ENCODE results near the gene CCDC149. TPM values are rescaled to one million over a fixed set of nuclear protein-coding genes. Genes with fewer than 3 reads are reported as not detected.

Gene CCDC149
- total RNA-seq, 1 donor from 2014 or later = not detected

GRCh38 chr4:24799544-24800324, 113.1 kb downstream of the CCDC149 start:
- Mint-ChIP-seq H3K4me3 (ENCODE audit: low read depth) (no peak overlapping the region), H3K27me3 (ENCODE audit: low read depth) (peaks cover 28% of the 10 kb centered on the region), H3K4me1 (ENCODE audit: low read depth) (no peaks in the 10 kb centered on the region), H3K27ac (no peak overlapping the region), H3K36me3 (ENCODE audit: low read depth) (no peaks in the 10 kb centered on the region), H3K9me3 (no peaks in the 10 kb centered on the region)
- intact Hi-C loops (cut with micrococcal nuclease) = no loop called here
- no peak for DNase-seq (ENCODE audit: low spot score)

- Mint-ChIP-seq H3K27me3 (ENCODE audit: low read depth) (peaks cover 28% of the 10 kb centered on the region), H3K4me3 (ENCODE audit: low read depth) (no peak overlapping the region), H3K27ac (no peak overlapping the region), H3K9me3 (no peaks in the 10 kb centered on the region), H3K4me1 (ENCODE audit: low read depth) (no peaks in the 10 kb centered on the region), H3K36me3 (ENCODE audit: low read depth) (no peaks in the 10 kb centered on the region)
- intact Hi-C loops (cut with micrococcal nuclease) = no loop called here
- no peak for DNase-seq (ENCODE audit: low spot score)
These were observed 113.7 kb downstream of the CCDC149 start for GRCh38 chr4:24799196-24799543.

DNA sequence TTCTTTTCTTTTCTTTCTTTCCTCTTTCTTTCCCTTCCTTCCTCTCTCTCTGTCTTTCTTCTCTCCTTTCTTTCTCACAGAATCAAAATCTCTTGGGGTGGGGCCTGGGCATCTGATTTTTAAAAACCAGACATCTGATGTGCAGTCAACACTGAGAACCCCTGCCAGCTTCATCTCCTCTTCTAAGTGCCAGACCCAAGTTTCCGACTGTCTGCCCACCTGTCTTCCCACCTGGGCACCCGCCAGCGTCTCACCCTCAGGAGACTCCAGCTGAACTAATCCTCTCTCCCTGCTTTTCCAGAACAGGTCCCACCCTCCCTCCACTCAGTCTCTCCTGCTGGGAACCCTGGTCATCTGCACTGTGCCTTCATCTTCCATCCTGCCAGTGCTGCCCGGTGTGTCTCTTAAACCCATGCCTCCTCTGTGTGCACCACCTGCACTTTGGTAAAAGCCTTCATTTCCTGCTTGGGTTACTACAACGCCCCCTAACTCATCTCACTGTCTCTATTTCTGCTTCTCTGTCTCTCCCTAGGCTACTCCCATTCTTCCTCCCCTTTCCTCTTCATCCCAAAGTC, 114.7 kb downstream of the CCDC149 start:
- Mint-ChIP-seq H3K27ac (no peak overlapping the region), H3K9me3 (no peaks in the 10 kb centered on the region), H3K4me3 (ENCODE audit: low read depth) (no peak overlapping the region), H3K27me3 (ENCODE audit: low read depth) (peaks cover 26% of the 10 kb centered on the region), H3K4me1 (ENCODE audit: low read depth) (no peaks in the 10 kb centered on the region), H3K36me3 (ENCODE audit: low read depth) (no peaks in the 10 kb centered on the region)
- DNase-seq (ENCODE audit: low spot score) = no peak
- intact Hi-C loops (cut with micrococcal nuclease) = no loop called here

GRCh38 chr4:24796620-24797019, 116.2 kb downstream of the CCDC149 start:
- DNase-seq (ENCODE audit: low spot score) = no peak
- Mint-ChIP-seq H3K9me3 (no peaks in the 10 kb centered on the region), H3K27me3 (ENCODE audit: low read depth) (peaks cover 22% of the 10 kb centered on the region), H3K4me3 (ENCODE audit: low read depth) (no peak overlapping the region), H3K27ac (no peak overlapping the region), H3K4me1 (ENCODE audit: low read depth) (no peaks in the 10 kb centered on the region), H3K36me3 (ENCODE audit: low read depth) (no peaks in the 10 kb centered on the region)
- intact Hi-C loops (cut with micrococcal nuclease) = no loop called here

- Mint-ChIP-seq H3K4me1 (ENCODE audit: low read depth) (no peaks in the 10 kb centered on the region), H3K9me3 (no peaks in the 10 kb centered on the region), H3K27ac (no peak overlapping the region), H3K4me3 (ENCODE audit: low read depth) (no peak overlapping the region), H3K36me3 (ENCODE audit: low read depth) (no peaks in the 10 kb centered on the region), H3K27me3 (ENCODE audit: low read depth) (peaks cover 16% of the 10 kb centered on the region)
- intact Hi-C loops (cut with micrococcal nuclease) = no loop called here
- no peak for DNase-seq (ENCODE audit: low spot score)
These were observed 117.0 kb downstream of the CCDC149 start for GRCh38 chr4:24795666-24796381.

DNA sequence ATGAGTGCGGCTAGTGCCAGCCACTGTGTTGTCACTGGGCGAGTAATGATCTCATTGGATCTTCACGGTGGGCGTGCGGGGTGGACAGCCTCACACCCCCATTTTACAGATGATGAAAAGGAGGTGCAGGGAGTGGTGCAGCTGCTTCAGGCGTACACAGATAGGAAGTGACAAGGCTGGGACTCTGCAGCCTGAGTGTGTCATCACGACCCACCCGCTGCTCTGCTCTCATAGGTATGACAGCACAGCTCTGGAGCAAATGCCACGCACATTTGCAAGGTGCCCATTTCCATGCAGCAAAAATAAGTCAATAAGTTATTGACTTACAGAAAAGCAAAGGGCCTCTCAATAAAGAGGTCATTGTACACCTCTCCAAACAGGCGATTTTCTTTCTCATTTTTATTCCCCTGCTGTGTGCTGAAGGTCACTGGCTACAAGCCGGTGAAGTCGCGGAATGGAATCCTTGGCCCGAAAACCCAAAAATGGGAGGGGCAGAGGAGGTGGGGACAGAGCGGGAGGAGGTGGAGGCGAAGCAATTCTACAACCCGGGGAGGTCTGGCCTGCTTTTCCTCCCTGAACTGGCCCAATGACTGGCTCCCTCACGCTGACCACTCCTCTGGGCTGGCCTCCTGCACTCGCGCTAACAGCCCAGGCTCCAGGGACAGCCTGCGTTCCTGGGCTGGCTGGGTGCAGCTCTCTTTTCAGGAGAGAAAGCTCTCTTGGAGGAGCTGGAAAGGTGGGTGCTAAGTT, 117.8 kb downstream of the CCDC149 start, which contains the start of gene SOD3:
SOD3 (plus strand) TSS at position 658 of the 750 bp plus-strand sequence. CDS start 3,949 bp downstream, outside the sequence.
- intact Hi-C loops (cut with micrococcal nuclease) = no loop called here
- Mint-ChIP-seq H3K4me3 (ENCODE audit: low read depth) (no peak within 1 kb of the TSS), H3K36me3 (ENCODE audit: low read depth) (no peaks in the 10 kb centered on the region)

GRCh38 chr4:24794480-24794879, 118.4 kb downstream of the CCDC149 start:
- Mint-ChIP-seq H3K27ac (no peak overlapping the region), H3K4me1 (ENCODE audit: low read depth) (no peaks in the 10 kb centered on the region), H3K27me3 (ENCODE audit: low read depth) (peaks cover 10% of the 10 kb centered on the region), H3K9me3 (no peaks in the 10 kb centered on the region), H3K4me3 (ENCODE audit: low read depth) (no peak overlapping the region), H3K36me3 (ENCODE audit: low read depth) (no peaks in the 10 kb centered on the region)
- no peak for DNase-seq (ENCODE audit: low spot score)
- intact Hi-C loops (cut with micrococcal nuclease) = no loop called here

More for the DNA sequence above, 117.8 kb downstream of the CCDC149 start, which contains the start of gene SOD3:
- Mint-ChIP-seq H3K4me1 (ENCODE audit: low read depth) (no peaks in the 10 kb centered on the region), H3K27me3 (ENCODE audit: low read depth) (peaks cover 10% of the 10 kb centered on the region), H3K27ac (no peak within 1 kb of the TSS), H3K9me3 (no peaks in the 10 kb centered on the region)
- no peak for DNase-seq (ENCODE audit: low spot score)

- no peak for DNase-seq (ENCODE audit: low spot score)
- intact Hi-C loops (cut with micrococcal nuclease) = no loop called here
- Mint-ChIP-seq H3K4me1 (ENCODE audit: low read depth) (no peaks in the 10 kb centered on the region), H3K27ac (no peak overlapping the region), H3K27me3 (ENCODE audit: low read depth) (peaks cover 9% of the 10 kb centered on the region), H3K4me3 (ENCODE audit: low read depth) (no peak overlapping the region), H3K9me3 (no peaks in the 10 kb centered on the region), H3K36me3 (ENCODE audit: low read depth) (no peaks in the 10 kb centered on the region)
These were observed 118.8 kb downstream of the CCDC149 start for GRCh38 chr4:24794051-24794450.

DNA sequence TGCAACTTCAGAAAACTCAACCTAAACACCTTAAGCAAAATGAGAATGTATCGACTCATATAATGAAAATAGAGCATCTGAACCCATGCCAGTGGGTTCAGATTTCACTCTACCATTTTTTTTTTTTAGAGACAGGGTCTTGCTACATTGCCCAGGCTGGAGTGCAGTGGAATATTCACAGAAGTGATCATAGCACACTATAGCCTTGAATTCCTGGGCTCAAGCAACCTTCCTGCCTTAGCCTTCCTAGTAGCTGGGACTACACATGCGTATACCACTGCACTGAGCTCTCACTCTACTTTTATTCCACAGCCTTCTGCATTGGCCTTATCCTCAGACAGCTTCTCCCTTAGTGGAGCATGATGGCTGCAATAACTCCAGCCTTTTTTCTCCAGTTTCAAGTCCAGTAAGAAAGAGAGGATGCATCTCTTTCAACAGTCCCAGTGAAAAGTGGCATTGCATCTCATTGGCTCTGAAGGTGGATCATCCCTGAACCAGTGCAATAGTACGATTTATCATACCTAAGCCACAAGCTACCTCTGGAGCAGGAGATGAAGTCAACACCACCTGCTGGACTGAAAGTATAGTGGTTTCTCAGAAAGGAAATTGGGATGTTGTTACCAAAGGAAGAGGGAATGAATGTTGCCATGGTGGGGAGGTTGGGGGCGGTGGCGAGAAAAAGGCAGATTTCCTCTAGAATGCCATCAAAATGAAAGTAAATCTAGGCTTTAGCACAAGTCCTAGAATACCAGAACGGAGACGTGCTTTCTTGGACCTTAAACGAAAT, 119.4 kb downstream of the CCDC149 start:
- no peaks in the 10 kb centered on the region for H3K4me1 Mint-ChIP-seq (ENCODE audit: low read depth)
- peaks cover under 1% of the 10 kb centered on the region for H3K9me3 Mint-ChIP-seq
- H3K27ac Mint-ChIP-seq = no peak overlapping the region
- H3K36me3 Mint-ChIP-seq (ENCODE audit: low read depth) = no peaks in the 10 kb centered on the region
- intact Hi-C loops (cut with micrococcal nuclease) = no loop called here
- peaks cover 2% of the 10 kb centered on the region for H3K27me3 Mint-ChIP-seq (ENCODE audit: low read depth)
- H3K4me3 Mint-ChIP-seq (ENCODE audit: low read depth) = no peak overlapping the region
- no peak for DNase-seq (ENCODE audit: low spot score)

- no peak for DNase-seq (ENCODE audit: low spot score)
- intact Hi-C loops (cut with micrococcal nuclease) = no loop called here
- no peak overlapping the region for H3K4me3 Mint-ChIP-seq (ENCODE audit: low read depth)
- H3K27ac Mint-ChIP-seq = no peak overlapping the region
- H3K36me3 Mint-ChIP-seq (ENCODE audit: low read depth) = no peaks in the 10 kb centered on the region
- no peaks in the 10 kb centered on the region for H3K4me1 Mint-ChIP-seq (ENCODE audit: low read depth)
- H3K9me3 Mint-ChIP-seq = peaks cover 5% of the 10 kb centered on the region
- no peaks in the 10 kb centered on the region for H3K27me3 Mint-ChIP-seq (ENCODE audit: low read depth)
These were observed 120.3 kb downstream of the CCDC149 start for GRCh38 chr4:24792552-24792951.

- Mint-ChIP-seq H3K4me1 (ENCODE audit: low read depth) (no peaks in the 10 kb centered on the region), H3K4me3 (ENCODE audit: low read depth) (no peak overlapping the region), H3K27me3 (ENCODE audit: low read depth) (no peaks in the 10 kb centered on the region), H3K36me3 (ENCODE audit: low read depth) (no peaks in the 10 kb centered on the region), H3K9me3 (peaks cover 5% of the 10 kb centered on the region), H3K27ac (no peak overlapping the region)
- no peak for DNase-seq (ENCODE audit: low spot score)
- intact Hi-C loops (cut with micrococcal nuclease) = no loop called here
These were observed 121.8 kb downstream of the CCDC149 start for GRCh38 chr4:24791043-24791442.

- H3K36me3 Mint-ChIP-seq (ENCODE audit: low read depth) = no peaks in the 10 kb centered on the region
- H3K9me3 Mint-ChIP-seq = peaks cover 5% of the 10 kb centered on the region
- peaks cover 3% of the 10 kb centered on the region for H3K27me3 Mint-ChIP-seq (ENCODE audit: low read depth)
- H3K4me1 Mint-ChIP-seq (ENCODE audit: low read depth) = no peaks in the 10 kb centered on the region
- intact Hi-C loops (cut with micrococcal nuclease) = no loop called here
- DNase-seq (ENCODE audit: low spot score) = no peak
- no peak overlapping the region for H3K27ac Mint-ChIP-seq
- H3K4me3 Mint-ChIP-seq (ENCODE audit: low read depth) = no peak overlapping the region
These were observed 129.3 kb downstream of the CCDC149 start for GRCh38 chr4:24783506-24783905.

All from activated T-helper 2 cell treated with anti-CD3 and anti-CD28 coated beads, Interferon-gamma antibody, Interleukin-2, Interleukin-4, amounts not matched to agents 10 μg/mL and 5 μg/mL and 100 μg/mL, durations not matched to agents 14 hours and 24 hours and 36 hours (primary cell).